Measurements from ENCODE around the gene FREM1. TPM values are rescaled to one million over a fixed set of nuclear protein-coding genes. Genes with fewer than 3 reads are reported as not detected.

FREM1 gene
- total RNA-seq, 1 donor from 2014 or later: 7.0 TPM

DNA sequence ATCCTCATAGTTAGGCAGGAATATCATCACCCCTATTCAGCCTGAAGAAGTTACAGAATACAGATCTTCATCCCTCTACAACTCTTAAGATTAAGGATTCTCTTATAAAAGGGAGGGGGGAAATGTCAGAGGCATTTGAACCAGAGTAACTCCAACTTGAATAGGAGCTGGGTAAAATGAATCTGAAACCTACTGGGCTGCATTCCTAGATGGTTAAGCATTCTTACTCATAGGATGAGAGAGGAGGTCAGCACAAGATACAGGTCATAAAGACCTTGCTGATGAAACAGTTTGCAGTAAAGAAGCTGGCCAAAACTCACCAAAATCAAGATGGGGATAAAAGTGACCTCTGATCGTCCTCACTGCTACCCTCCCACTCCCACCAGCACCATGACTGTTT lies 14.4 kb downstream of the FREM1 start:
- ATAC-seq (no peak), DNase-seq (no peak)
- H3K36me3 ChIP-seq: no peaks in the 10 kb centered on the region
- TF ChIP-seq, protein P1, sequence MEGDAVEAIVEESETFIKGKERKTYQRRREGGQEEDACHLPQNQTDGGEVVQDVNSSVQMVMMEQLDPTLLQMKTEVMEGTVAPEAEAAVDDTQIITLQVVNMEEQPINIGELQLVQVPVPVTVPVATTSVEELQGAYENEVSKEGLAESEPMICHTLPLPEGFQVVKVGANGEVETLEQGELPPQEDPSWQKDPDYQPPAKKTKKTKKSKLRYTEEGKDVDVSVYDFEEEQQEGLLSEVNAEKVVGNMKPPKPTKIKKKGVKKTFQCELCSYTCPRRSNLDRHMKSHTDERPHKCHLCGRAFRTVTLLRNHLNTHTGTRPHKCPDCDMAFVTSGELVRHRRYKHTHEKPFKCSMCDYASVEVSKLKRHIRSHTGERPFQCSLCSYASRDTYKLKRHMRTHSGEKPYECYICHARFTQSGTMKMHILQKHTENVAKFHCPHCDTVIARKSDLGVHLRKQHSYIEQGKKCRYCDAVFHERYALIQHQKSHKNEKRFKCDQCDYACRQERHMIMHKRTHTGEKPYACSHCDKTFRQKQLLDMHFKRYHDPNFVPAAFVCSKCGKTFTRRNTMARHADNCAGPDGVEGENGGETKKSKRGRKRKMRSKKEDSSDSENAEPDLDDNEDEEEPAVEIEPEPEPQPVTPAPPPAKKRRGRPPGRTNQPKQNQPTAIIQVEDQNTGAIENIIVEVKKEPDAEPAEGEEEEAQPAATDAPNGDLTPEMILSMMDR (IDR thresholded peaks at IDR 0.05): no peak
- H3K4me1 ChIP-seq: no peaks in the 10 kb centered on the region
- intact Hi-C loops (cut with DNase I): no loop called here
- H3K27ac ChIP-seq: no peak overlapping the region
- H3K4me3 ChIP-seq: no peak overlapping the region
- no peaks in the 10 kb centered on the region for H3K9me3 ChIP-seq
- no peaks in the 10 kb centered on the region for H3K27me3 ChIP-seq

DNA sequence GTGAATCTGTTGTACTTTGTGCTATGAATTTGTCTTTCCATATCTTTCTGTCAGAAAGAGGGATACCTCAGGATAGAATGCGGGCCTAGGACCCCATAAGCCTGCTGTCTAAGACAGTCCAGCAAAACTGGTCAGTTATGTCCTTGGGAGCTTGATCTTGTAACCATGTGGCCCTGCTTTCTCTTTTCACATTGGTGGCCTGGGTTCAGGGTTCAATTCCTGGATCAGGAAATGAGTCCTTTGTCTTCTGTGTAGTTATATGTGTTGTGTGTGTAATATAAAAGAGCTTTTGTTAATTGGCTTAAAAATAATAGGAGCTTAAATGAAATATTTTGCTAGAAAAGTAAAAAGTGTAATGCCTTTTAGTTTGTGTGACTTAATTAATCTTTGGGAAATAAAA lies 16.9 kb downstream of the FREM1 start:
- H3K4me1 ChIP-seq: no peaks in the 10 kb centered on the region
- ATAC-seq (no peak), DNase-seq (no peak)
- H3K27ac ChIP-seq: no peak overlapping the region
- H3K4me3 ChIP-seq: no peak overlapping the region
- no peaks in the 10 kb centered on the region for H3K9me3 ChIP-seq
- H3K36me3 ChIP-seq: no peaks in the 10 kb centered on the region
- TF ChIP-seq, protein P1 (IDR thresholded peaks at IDR 0.05): no peak
- H3K27me3 ChIP-seq: no peaks in the 10 kb centered on the region
- intact Hi-C loops (cut with DNase I): no loop called here

DNA sequence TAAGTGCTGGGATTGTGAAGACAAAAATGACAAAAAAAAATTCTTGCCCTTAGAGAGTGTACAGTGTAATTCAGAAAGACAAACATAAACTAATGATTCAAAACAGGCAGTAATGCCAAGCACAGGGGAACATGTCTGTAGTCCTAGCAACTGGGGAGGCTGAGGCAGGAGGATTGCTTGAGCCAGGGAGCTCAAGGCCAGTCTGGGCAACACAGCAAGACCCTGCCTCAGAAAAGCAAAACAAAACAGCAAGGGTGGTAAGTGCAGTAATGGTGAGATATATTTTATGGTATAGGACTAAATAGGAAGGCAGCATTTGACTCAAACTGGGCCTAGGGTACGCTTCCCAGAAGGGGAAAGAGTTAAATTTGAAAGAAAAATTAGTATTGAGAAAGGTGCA lies 18.9 kb downstream of the FREM1 start:
- Histone ChIP-seq H3K4me1 (no peaks in the 10 kb centered on the region), H3K9me3 (no peaks in the 10 kb centered on the region), H3K4me3 (no peak overlapping the region), H3K27me3 (no peaks in the 10 kb centered on the region), H3K27ac (no peak overlapping the region), H3K36me3 (no peaks in the 10 kb centered on the region)
- no peak for ATAC-seq
- TF ChIP-seq, protein P1 (IDR thresholded peaks at IDR 0.05): no peak
- DNase-seq: no peak
- intact Hi-C loops (cut with DNase I): no loop called here

DNA sequence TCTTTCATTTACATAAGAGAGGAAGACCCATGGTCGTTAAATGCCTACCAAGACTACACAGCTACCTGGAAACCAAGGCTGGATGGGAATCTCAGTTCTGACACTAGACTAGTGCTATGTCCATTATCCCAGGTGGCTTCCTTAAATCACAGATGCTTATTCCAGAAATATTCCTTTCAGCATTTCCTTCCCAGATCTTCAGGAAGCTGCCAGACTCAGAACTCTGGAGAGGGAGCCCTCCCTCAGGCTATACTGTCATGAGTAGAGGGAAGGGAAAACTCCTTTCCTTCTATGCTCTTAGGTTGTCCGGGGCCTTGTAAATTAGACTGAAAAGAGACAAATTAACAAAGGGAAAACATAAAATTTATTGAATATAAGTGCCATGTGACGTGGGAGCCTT lies 20.8 kb downstream of the FREM1 start:
- Histone ChIP-seq H3K27ac (no peak overlapping the region), H3K36me3 (no peaks in the 10 kb centered on the region), H3K27me3 (no peaks in the 10 kb centered on the region), H3K4me3 (no peak overlapping the region), H3K9me3 (no peaks in the 10 kb centered on the region), H3K4me1 (no peaks in the 10 kb centered on the region)
- TF ChIP-seq, protein P1 (IDR thresholded peaks at IDR 0.05): no peak
- intact Hi-C loops (cut with DNase I): no loop called here
- DNase-seq (no peak), ATAC-seq (no peak)

DNA sequence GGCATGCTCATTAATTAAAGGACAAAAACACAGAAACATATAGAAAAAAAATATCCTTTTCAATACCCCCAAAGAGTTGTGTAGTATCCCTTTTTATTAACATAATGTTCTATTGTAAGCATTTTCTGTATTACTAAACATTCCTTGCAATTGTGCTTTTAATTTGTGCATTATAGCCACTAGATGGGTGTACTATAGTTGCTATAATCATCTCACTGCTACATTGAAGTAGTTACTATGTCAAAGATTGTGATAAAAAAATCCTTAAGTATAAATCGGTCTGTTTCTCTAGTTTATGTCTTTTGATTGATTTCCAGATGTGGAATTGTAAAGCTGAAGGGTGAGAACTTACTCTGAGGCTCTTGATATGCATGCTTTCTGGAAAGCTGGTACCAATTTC lies 21.4 kb downstream of the FREM1 start:
- H3K4me1 ChIP-seq: no peaks in the 10 kb centered on the region
- H3K9me3 ChIP-seq: no peaks in the 10 kb centered on the region
- TF ChIP-seq, protein P1 (IDR thresholded peaks at IDR 0.05): no peak
- DNase-seq: no peak
- H3K27ac ChIP-seq: no peak overlapping the region
- H3K4me3 ChIP-seq: no peak overlapping the region
- H3K27me3 ChIP-seq: no peaks in the 10 kb centered on the region
- ATAC-seq: no peak
- intact Hi-C loops (cut with DNase I): no loop called here
- H3K36me3 ChIP-seq: no peaks in the 10 kb centered on the region

DNA sequence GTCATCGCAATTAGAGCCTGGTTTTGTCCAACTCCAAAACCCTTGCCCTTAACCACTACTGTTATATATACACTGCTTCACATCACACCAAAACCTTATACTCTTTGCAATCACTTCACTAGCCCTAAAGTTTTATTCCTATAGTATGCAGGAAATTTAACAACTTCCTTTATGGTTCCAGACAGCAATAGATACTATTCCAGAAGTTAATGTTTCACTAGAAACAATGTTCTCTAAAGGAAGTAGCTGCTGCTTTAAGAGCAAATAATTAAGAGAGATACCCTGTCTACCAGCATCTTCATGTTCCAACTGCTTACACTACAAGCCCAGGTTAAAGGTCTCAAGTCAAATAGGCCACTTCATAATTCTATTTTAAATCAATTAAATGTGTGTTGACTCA lies 22.0 kb downstream of the FREM1 start:
- DNase-seq: no peak
- no peaks in the 10 kb centered on the region for H3K27me3 ChIP-seq
- no peaks in the 10 kb centered on the region for H3K4me1 ChIP-seq
- TF ChIP-seq, protein P1 (IDR thresholded peaks at IDR 0.05): no peak
- no peak overlapping the region for H3K4me3 ChIP-seq
- H3K9me3 ChIP-seq: no peaks in the 10 kb centered on the region
- intact Hi-C loops (cut with DNase I): no loop called here
- no peaks in the 10 kb centered on the region for H3K36me3 ChIP-seq
- ATAC-seq: no peak
- H3K27ac ChIP-seq: no peak overlapping the region
